Astrocyte of the spinal cord (primary cell): ENCODE data around the gene FXYD2.

Source experiments
- DNase-seq: peaks from one replicate; pipeline ENCODE4 v3.0.0; 2011; ENCODE audit warnings: low read depth, low spot score
- H3K4me3 ChIP-seq: 2 replicates; pipeline ENCODE4 v1.5.1; 2011; ENCODE audit warnings: low read depth, mild to moderate bottlenecking, low read length, moderate library complexity
- in situ Hi-C: cut with HindIII; loops from 2 replicates; pipeline ENCODE4 v1.10.0; 2017; ENCODE audit warnings: low sequenced_read_pairs
- TF ChIP-seq, protein P1 (sequence below): IDR thresholded peaks from 2 replicates; pipeline ENCODE4 v1.5.1; 2012; ENCODE audit warnings: low read depth, mild to moderate bottlenecking, low read length, inconsistent platforms

The FXYD2 gene

DNA sequence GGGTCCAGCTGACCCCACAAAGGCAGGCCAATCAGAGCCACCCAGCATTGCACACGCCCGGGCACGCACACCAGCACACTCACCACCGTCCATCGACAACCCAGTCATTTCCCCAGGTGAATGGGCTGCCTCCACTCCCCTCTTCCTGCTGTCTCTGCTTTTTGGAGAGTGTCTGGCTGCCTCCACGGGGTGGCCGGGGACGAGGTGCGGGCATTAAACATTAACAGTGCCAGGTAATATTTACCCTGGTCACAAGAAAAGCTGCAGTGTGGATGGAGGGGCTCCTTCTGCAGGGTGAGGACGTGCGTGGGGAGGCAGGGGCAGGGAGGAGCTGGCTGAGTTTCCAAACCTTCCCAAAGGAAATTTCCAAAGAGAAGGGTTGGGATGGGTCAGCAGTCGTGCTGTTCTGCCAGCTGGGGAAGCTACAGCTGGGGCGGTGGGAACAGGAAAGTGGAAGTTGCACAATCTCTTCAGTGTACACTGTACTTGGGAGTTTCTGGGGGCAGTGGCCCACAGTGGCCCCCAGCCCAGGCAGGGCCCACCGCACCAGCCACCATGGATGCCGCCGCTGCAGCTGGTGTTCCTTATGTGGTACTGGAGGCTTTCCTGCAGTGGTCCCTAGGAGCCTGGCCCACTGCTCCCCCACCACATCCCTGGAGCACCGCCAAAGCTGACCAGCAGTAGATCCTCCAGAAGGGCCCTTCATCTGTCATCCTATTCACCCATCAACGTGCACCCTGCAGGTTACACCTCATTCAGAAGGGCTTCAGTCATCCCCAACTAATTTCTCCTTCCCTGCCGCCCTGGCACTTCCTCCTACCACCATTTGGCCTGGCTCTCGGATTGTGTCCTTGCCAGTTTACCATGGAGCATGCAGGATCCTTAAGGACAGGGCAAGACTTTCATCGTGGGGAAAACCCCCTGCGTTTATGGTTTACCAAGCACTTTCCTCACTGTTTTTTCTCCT, at the start of gene FXYD2:
FXYD2 (minus strand) TSS at position 174 of the 967 bp plus-strand sequence; CDS start at position 108, 66 bp downstream.
- no peak for DNase-seq
- in situ Hi-C loops: no loop called here
- TF ChIP-seq, protein P1, sequence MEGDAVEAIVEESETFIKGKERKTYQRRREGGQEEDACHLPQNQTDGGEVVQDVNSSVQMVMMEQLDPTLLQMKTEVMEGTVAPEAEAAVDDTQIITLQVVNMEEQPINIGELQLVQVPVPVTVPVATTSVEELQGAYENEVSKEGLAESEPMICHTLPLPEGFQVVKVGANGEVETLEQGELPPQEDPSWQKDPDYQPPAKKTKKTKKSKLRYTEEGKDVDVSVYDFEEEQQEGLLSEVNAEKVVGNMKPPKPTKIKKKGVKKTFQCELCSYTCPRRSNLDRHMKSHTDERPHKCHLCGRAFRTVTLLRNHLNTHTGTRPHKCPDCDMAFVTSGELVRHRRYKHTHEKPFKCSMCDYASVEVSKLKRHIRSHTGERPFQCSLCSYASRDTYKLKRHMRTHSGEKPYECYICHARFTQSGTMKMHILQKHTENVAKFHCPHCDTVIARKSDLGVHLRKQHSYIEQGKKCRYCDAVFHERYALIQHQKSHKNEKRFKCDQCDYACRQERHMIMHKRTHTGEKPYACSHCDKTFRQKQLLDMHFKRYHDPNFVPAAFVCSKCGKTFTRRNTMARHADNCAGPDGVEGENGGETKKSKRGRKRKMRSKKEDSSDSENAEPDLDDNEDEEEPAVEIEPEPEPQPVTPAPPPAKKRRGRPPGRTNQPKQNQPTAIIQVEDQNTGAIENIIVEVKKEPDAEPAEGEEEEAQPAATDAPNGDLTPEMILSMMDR: no peak
- no peak within 1 kb of the TSS for H3K4me3 ChIP-seq

DNA sequence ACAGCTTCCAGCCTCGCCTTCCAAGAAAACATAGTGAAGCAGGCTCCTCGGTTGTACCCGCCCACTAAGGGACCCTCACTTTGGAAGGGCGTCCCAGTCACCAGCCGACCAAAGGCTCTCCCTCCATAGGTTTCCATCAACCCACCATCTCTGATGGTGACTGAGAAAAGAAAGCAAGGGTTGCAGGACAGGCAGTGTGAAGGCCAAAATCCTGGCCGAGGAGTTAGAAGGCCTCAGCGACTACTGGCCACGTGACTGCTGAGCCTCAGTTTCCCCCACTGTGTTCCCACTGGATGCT, 49.2 kb upstream of the FXYD2 start:
- in situ Hi-C loops: no loop called here
- TF ChIP-seq, protein P1: no peak
- no peak overlapping the region for H3K4me3 ChIP-seq
- no peak for DNase-seq

DNA sequence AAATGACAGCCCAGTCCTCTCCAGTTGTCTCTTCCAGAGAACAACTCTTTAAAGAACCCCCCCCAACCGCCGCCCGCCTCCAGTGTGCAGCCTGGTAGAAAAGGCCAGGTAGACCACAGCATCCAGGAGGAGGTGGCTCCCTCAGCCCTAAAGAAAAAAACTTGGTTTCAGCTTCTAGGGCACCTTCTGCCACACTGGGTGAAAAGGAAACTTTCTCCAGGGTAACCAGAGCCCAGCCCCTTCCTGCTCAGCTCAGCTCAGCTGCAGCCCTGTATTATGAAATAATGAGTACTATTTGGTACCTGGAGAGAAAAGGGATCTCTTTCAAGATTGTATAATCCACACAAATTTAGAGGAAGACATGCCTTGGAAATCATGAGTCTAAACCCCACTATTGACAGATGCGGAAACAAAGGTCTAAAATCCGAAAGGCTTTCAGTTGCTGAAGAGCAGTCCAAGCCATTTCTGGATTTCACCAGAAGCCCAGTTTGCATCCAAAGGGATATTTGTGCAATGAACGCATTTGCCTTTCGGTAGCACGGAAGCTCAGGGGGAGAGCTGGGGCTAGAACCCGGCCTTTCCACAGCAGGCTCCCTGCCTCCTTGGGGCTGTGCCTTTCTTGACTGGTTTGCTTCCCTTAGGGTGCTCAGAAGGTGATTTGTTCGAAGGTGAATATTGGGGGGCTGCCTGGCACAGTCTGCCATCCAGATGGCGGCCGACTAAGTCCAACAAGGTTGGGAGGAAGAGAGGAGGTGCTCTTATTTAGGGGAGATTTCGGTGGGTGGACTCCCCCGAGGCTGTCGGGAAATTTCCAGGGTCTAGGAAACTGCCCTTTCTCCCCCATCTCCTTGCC, 48.7 kb upstream of the FXYD2 start:
- TF ChIP-seq, protein P1: no peak
- DNase-seq: no peak
- in situ Hi-C loops: no loop called here
- no peak overlapping the region for H3K4me3 ChIP-seq

DNA sequence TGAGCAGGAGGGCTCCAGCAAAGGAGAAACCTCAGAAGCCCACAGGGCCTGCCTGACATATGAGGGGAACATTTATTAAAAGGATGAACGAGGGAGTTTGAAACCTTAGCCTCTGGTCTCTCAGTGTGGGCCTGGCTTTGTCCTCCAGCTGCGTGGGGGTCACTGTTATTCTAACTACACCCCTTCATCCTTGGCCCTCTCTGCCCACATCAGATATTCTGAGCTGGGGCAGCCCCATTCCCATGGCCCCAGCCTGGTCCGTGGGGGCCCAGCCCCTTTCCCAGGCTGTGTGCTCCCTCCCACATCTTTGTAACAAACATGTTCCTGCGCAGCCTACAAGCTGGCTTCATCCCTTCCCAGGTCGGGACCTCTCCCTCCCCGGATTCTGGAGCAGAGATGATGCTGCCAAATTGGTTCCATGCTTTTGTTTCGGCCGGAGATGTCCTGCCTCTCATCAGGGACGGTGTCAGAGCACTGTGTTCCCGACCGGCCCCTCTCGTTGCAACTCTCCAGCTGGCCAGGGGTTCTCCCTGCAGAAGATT, 47.9 kb upstream of the FXYD2 start:
- no peak overlapping the region for H3K4me3 ChIP-seq
- in situ Hi-C loops: no loop called here
- no peak for DNase-seq
- TF ChIP-seq, protein P1: no peak

DNA sequence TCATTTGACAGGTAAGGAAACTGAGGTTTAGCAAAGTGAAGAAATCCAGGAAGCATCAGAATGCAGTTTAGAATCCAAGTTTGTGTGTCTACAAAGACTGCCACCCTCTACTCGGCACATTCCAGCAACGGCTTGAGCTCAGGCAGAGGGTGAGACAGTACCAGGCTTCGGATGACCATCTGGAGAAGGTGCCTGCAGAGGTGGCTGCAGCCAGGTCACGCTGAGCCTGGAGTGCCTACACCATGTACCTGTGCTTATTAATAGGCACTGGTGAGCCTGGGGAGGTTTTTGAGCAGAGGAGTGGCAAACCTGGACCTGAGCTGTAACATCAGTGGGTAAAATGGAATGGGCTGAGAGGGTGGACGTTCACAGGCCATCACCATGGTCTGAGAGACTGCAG, 47.2 kb upstream of the FXYD2 start:
- DNase-seq: no peak
- TF ChIP-seq, protein P1: no peak
- in situ Hi-C loops: no loop called here
- H3K4me3 ChIP-seq: no peak overlapping the region

DNA sequence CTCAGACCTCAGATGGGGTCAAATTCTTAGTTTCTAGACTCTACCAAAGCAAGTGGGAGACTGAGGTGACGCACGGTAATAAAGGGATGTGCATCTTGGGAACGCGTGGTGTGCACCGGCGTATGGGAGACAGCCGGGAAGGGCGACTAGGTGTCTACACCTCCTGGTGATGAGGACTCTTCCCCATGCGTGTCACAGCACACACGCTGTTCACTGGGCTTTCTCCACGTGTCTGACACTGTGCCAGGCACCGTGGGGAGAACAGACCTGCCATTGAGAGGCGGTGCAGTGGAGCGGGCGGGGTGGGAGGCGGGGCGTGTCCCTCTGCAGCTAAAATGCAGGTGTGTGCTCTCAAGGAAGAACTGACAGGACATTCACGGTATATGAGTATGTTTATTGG, 46.6 kb upstream of the FXYD2 start:
- TF ChIP-seq, protein P1: no peak
- in situ Hi-C loops: no loop called here

More for the DNA sequence above, 46.6 kb upstream of the FXYD2 start:
- no peak for DNase-seq
- no peak overlapping the region for H3K4me3 ChIP-seq
